Ishikawa (cell line): Measurements from ENCODE around the gene PALLD.

ENCODE experiments used
- CEBPB ChIP-seq: IDR thresholded peaks from 2 replicates; pipeline ENCODE4 v1.6.1; 2012
- CREB1 ChIP-seq: IDR thresholded peaks from 2 replicates; pipeline ENCODE4 v1.6.1; 2012; ENCODE audit warnings: low read depth
- EGR1 ChIP-seq: IDR thresholded peaks from 2 replicates; pipeline ENCODE4 v1.6.1; 2012
- EP300 ChIP-seq: IDR thresholded peaks from 2 replicates; pipeline ENCODE4 v1.6.1; 2012; ENCODE audit warnings: borderline replicate concordance
- FOXM1 ChIP-seq: IDR thresholded peaks from 2 replicates; pipeline ENCODE4 v1.6.1; 2012; ENCODE audit warnings: low read depth, borderline replicate concordance
- NFIC ChIP-seq: IDR thresholded peaks from 2 replicates; pipeline ENCODE4 v1.6.1; 2012
- RAD21 ChIP-seq: IDR thresholded peaks from 2 replicates; pipeline ENCODE4 v1.6.1; 2012; ENCODE audit warnings: low read depth
- TAF1 ChIP-seq: IDR thresholded peaks from 2 replicates; pipeline ENCODE4 v1.6.1; 2012; ENCODE audit warnings: low read depth, mild to moderate bottlenecking
- TCF12 ChIP-seq: IDR thresholded peaks from 2 replicates; pipeline ENCODE4 v1.6.1; 2012; ENCODE audit warnings: low read depth
- TEAD4 ChIP-seq: IDR thresholded peaks from 2 replicates; pipeline ENCODE4 v1.6.1; 2012
- USF1 ChIP-seq: IDR thresholded peaks from 2 replicates; pipeline ENCODE4 v1.6.1; 2012
- YY1 ChIP-seq: IDR thresholded peaks from 2 replicates; pipeline ENCODE4 v1.6.1; 2012; ENCODE audit warnings: low read depth
- ZBTB7A ChIP-seq: IDR thresholded peaks from 2 replicates; pipeline ENCODE4 v1.6.1; 2012; ENCODE audit warnings: low read depth
- TF ChIP-seq, protein P1 (sequence below): IDR thresholded peaks from 2 replicates; pipeline ENCODE4 v1.6.1; 2012
- TF ChIP-seq, protein P2 (sequence below): IDR thresholded peaks from 2 replicates; pipeline ENCODE4 v1.6.1; 2012; ENCODE audit warnings: low read depth, mild to moderate bottlenecking

PALLD gene

GRCh38 chr4:168693750-168694490 lies 197.1 kb downstream of the PALLD start:
- TF ChIP-seq FOXM1 (no peak), USF1 (no peak), TAF1 (no peak), RAD21 (no peak), YY1 (no peak), CEBPB (no peak), TCF12 (no peak), CREB1 (no peak), TEAD4 (no peak), ZBTB7A (no peak), EP300 (no peak), EGR1 (no peak), NFIC (no peak)
- TF ChIP-seq, protein P1, sequence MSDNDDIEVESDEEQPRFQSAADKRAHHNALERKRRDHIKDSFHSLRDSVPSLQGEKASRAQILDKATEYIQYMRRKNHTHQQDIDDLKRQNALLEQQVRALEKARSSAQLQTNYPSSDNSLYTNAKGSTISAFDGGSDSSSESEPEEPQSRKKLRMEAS, result no peak
- TF ChIP-seq, protein P2, sequence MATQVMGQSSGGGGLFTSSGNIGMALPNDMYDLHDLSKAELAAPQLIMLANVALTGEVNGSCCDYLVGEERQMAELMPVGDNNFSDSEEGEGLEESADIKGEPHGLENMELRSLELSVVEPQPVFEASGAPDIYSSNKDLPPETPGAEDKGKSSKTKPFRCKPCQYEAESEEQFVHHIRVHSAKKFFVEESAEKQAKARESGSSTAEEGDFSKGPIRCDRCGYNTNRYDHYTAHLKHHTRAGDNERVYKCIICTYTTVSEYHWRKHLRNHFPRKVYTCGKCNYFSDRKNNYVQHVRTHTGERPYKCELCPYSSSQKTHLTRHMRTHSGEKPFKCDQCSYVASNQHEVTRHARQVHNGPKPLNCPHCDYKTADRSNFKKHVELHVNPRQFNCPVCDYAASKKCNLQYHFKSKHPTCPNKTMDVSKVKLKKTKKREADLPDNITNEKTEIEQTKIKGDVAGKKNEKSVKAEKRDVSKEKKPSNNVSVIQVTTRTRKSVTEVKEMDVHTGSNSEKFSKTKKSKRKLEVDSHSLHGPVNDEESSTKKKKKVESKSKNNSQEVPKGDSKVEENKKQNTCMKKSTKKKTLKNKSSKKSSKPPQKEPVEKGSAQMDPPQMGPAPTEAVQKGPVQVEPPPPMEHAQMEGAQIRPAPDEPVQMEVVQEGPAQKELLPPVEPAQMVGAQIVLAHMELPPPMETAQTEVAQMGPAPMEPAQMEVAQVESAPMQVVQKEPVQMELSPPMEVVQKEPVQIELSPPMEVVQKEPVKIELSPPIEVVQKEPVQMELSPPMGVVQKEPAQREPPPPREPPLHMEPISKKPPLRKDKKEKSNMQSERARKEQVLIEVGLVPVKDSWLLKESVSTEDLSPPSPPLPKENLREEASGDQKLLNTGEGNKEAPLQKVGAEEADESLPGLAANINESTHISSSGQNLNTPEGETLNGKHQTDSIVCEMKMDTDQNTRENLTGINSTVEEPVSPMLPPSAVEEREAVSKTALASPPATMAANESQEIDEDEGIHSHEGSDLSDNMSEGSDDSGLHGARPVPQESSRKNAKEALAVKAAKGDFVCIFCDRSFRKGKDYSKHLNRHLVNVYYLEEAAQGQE, result no peak

DNA sequence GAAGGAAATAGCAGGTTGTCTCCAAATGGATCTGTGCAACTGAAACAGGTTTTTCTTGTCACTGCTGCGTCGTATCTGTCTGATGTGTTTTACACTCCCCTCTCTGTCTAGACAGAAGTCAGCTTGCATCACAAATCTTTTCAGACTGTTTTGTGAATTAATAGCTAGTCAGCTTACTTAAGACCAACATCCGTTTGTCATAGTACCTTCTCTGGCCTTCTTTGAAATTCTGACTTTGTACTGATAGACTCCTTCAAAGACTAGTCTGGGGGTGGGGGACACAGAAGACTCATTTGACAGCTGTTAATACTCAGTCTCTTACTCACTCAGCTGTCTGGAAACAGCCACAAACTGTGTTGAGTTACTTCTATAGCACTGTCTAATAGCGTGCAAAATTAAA lies 197.8 kb downstream of the PALLD start:
- no peak for TF ChIP-seq TEAD4
- no peak for TF ChIP-seq CEBPB
- TF ChIP-seq EP300, result no peak
- TF ChIP-seq YY1, result no peak
- TF ChIP-seq, protein P2, result no peak
- no peak for TF ChIP-seq FOXM1
- no peak for TF ChIP-seq TAF1
- TF ChIP-seq, protein P1, result no peak
- TF ChIP-seq USF1, result no peak
- TF ChIP-seq TCF12, result no peak
- no peak for TF ChIP-seq CREB1
- TF ChIP-seq EGR1, result no peak

GRCh38 chr4:168695288-168695687 lies 198.4 kb downstream of the PALLD start:
- TF ChIP-seq RAD21 (no peak), TEAD4 (no peak), USF1 (no peak), CREB1 (no peak), CEBPB (no peak)

DNA sequence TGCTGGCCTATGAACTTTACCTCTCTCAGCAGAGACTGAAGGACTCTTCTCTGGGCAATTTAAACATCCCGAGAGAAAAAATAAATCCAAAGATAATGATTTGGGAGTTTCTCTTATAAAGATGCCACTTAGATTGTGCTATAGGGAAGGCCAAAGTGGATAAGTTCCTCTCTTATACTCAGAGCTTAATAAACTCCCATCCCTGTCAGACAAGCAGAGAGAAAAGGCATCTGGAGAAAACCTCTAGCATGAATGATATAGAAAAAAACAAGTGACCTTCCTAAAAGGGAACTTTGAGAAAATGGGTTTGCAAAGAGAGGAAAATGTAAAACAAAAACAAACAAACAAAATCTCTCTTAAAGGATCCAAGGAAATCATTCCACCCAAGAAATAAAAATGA lies 199.4 kb downstream of the PALLD start:
- no peak for TF ChIP-seq USF1
- no peak for TF ChIP-seq YY1
- TF ChIP-seq TEAD4, result no peak
- TF ChIP-seq CREB1, result no peak
- TF ChIP-seq TCF12, result no peak

- TF ChIP-seq NFIC (no peak), FOXM1 (no peak), ZBTB7A (no peak), TAF1 (no peak), RAD21 (no peak), TCF12 (no peak)
Measured at GRCh38 chr4:168696826-168697225, 200.0 kb downstream of the PALLD start.
